ENCODE measurements around the gene GAMT. TPM values are rescaled to one million over a fixed set of nuclear protein-coding genes. Genes with fewer than 3 reads are reported as not detected.

The GAMT gene
- total and polyA plus RNA-seq, 2 of the 13 experiments (the other 11 are each of a cell fraction or from before 2014, with no cell fraction given), result 115 to 124 TPM

GRCh38 chr19:1400281-1401137 is 833 bp downstream of the GAMT start (continued):
- TF ChIP-seq ZNF570 (CRISPR knock-in tag; IDR thresholded peaks at IDR 0.05; ENCODE audit: borderline replicate concordance), result 0 out of 2 replicates have a peak, but pooled peaks have one; percentile 47
- no peak for TF ChIP-seq CENPBD1 (CRISPR knock-in tag; IDR thresholded peaks at IDR 0.05; ENCODE audit: borderline replicate concordance, low read depth)
- 0 out of 2 replicates have a peak, but pooled peaks have one; percentile 39 for TF ChIP-seq ZNF850 (CRISPR knock-in tag; conservative IDR thresholded peaks at IDR 0.05)
- peak; percentile 45; the same call in 1 of the 2 replicates for TF ChIP-seq BRCA1 (CRISPR knock-in tag; IDR thresholded peaks at IDR 0.05)
- TF ChIP-seq NCOR1 (IDR thresholded peaks at IDR 0.05; ENCODE audit: borderline replicate concordance, low read length), result peak; percentile 86
- 0 out of 2 replicates have a peak, but pooled peaks have one; percentile 48 for TF ChIP-seq ZBTB20 (CRISPR knock-in tag; IDR thresholded peaks at IDR 0.05; ENCODE audit: borderline replicate concordance, low read depth)
- peak; percentile 14; the same call in 1 of the 2 replicates for TF ChIP-seq HHEX (CRISPR knock-in tag; IDR thresholded peaks at IDR 0.05)
- 0 out of 2 replicates have a peak, but pooled peaks have one; percentile 63 for TF ChIP-seq ZNF607 (CRISPR knock-in tag; IDR thresholded peaks at IDR 0.05; ENCODE audit: borderline replicate concordance)
- TF ChIP-seq RAD21 (CRISPR knock-in tag; IDR thresholded peaks at IDR 0.05), result peak; percentile 33
- peak; percentile 60 for TF ChIP-seq MLX (CRISPR knock-in tag; IDR thresholded peaks at IDR 0.05)
- peak; percentile 34; the same call in 1 of the 2 replicates for TF ChIP-seq GABPB1 (CRISPR knock-in tag; IDR thresholded peaks at IDR 0.05)
- peak; percentile 91 for TF ChIP-seq ZMYM2 (CRISPR knock-in tag; IDR thresholded peaks at IDR 0.05)
- TF ChIP-seq ZBTB7A (CRISPR knock-in tag; IDR thresholded peaks at IDR 0.05), result peak; percentile 83
- peak; percentile 54; the same call in 1 of the 2 replicates for TF ChIP-seq ZNF558 (CRISPR knock-in tag; IDR thresholded peaks at IDR 0.05; ENCODE audit: borderline replicate concordance)
- no peak for TF ChIP-seq JUNB (CRISPR knock-in tag; IDR thresholded peaks at IDR 0.05; ENCODE audit: borderline replicate concordance)
- no peak for TF ChIP-seq ZNF704 (CRISPR knock-in tag; IDR thresholded peaks at IDR 0.05; ENCODE audit: borderline replicate concordance)
- TF ChIP-seq ZFP82 (CRISPR knock-in tag; IDR thresholded peaks at IDR 0.05; ENCODE audit: borderline replicate concordance), result 0 out of 2 replicates have a peak, but pooled peaks have one; percentile 61
- TF ChIP-seq SIX1 (CRISPR knock-in tag; IDR thresholded peaks at IDR 0.05; ENCODE audit: borderline replicate concordance), result 0 out of 2 replicates have a peak, but pooled peaks have one; percentile 38
- TF ChIP-seq ZNF780A (CRISPR knock-in tag; IDR thresholded peaks at IDR 0.05), result no peak
- TF ChIP-seq ZNF160 (CRISPR knock-in tag; IDR thresholded peaks at IDR 0.05), result peak; percentile 21; the same call in 1 of the 2 replicates
- peak; percentile 93 for TF ChIP-seq ZNF121 (CRISPR knock-in tag; IDR thresholded peaks at IDR 0.05)
- no peak for TF ChIP-seq GPBP1L1 (CRISPR knock-in tag; IDR thresholded peaks at IDR 0.05)
- peak; percentile 4; the same call in 1 of the 2 replicates for TF ChIP-seq ZNF777 (CRISPR knock-in tag; IDR thresholded peaks at IDR 0.05)
- no peak for TF ChIP-seq ZFP41 (CRISPR knock-in tag; IDR thresholded peaks at IDR 0.05; ENCODE audit: borderline replicate concordance)
- TF ChIP-seq ZNF576 (CRISPR knock-in tag; IDR thresholded peaks at IDR 0.05), result 0 out of 2 replicates have a peak, but pooled peaks have one; percentile 64
- peak; percentile 15; the same call in 1 of the 2 replicates for TF ChIP-seq ZNF143 (CRISPR knock-in tag; IDR thresholded peaks at IDR 0.05)

All from HepG2 (cell line).